ENCODE results near the gene TANC1.

Gene TANC1

DNA sequence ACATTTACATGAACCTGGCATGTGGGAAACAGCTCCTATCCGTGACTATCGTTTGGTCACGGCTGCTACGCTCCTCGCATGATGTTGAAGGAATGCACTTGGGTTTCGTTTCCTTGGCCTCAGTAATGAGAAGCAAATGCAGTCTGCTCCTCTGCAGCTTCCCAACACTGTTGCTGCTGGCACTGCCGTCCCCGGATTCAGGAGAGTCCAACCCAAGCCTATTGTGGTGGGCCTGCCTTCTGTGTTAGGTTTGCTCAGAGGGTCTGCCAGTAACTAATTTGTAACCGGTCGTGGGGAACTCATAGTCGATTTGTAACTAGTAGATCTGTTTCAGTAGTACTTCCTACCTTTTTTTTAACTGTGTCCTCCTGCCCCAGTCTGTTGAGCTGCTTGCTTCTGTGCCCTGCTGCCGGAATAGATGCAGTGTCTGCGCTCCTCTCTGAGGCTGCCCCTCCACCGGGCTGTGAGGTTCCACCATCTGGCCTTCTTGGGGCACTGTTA lies 259.7 kb downstream of the TANC1 start:
- peak in 1 of 10 donors; percentile 27 for DNase-seq
- intact Hi-C loops (cut with DNase I): no loop called here

- intact Hi-C loops (cut with DNase I): no loop called here
- DNase-seq: no peak
These were observed 261.2 kb downstream of the TANC1 start for GRCh38 chr2:159229476-159230144.

DNA sequence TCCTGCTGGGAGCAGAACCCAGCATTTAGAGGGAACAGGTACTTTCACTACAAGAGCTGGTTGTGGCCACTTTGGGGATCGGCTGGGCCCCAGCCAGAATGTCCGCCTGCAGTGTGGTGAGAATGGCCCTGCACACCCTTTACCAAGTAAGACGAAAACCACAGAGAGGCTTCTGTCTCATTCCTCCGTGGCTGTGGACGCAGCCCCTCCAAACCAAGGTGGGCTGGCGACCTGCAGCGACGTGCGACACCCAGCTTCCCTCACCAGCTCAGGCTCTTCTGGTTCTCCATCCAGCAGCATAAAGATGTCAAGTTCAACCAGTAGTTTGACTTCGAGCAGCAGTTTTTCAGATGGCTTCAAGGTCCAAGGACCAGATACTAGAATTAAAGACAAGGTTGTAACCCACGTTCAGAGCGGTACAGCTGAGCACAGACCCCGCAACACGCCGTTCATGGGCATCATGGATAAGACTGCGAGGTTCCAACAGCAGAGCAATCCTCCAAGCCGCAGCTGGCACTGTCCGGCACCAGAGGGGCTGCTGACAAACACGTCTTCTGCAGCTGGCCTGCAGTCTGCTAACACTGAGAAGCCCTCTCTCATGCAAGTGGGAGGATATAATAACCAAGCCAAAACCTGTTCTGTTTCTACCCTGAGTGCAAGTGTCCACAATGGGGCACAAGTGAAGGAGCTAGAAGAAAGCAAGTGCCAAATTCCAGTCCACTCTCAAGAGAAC lies 261.9 kb downstream of the TANC1 start:
- intact Hi-C loops (cut with DNase I): no loop called here
- DNase-seq: peak in 1 of 10 donors; percentile 43

GRCh38 chr2:159232456-159233170 lies 264.2 kb downstream of the TANC1 start:
- DNase-seq: no peak
- intact Hi-C loops (cut with DNase I): no loop called here

DNA sequence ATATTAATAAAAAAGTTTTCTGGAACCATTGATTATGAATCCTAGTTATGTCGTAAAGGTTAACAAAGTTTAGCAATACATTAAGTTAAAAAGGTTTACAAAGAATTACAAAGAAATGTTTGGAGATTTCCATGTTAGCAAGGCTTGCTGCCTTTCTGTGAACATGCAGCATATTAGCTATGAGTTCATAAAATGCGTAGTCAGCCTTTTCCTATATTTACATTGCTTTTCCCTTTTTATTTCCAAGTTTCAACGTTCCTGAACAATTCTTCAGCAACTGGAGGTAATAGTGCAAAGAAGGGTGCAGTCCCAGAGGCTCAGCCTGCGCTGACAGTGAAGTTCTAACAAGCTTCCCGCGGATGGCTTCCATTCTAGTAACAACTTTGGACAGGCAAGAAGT lies 266.4 kb downstream of the TANC1 start:
- no peak for DNase-seq
- intact Hi-C loops (cut with DNase I): no loop called here

- no peak for DNase-seq
- intact Hi-C loops (cut with DNase I): no loop called here
These were observed 275.1 kb downstream of the TANC1 start for GRCh38 chr2:159243529-159243928.

DNA sequence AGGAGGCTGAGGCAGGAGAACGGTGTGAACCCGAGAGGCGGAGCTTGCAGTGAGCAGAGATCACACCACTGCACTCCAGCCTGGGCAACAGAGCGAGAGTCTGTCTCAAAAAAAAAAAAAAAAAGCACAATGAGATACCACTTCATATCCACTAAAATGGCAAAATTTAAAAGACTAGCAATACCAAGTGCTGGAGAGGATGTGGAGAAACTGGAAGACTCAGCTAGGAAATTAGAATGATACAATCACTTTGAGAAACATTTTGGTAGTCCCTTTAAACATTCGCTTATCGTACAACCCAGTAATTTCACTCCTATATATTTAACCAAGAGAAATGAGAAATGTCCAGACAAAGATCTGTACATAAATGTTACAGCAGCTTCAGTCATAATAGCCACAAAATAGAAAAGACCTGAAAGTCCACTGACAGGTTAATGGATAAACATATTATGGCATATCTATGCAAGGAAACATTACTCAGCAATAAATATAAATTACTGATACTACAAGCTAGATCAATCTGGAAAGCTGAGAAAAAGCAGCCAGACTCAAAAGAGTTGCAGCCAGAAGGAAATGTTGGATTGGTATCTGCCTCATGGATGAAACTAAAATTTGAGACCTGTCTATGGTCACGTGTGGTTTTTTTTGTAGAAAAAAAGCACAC lies 278.0 kb downstream of the TANC1 start:
- intact Hi-C loops (cut with DNase I): no loop called here

GRCh38 chr2:159249990-159250715 lies 281.7 kb downstream of the TANC1 start:
- intact Hi-C loops (cut with DNase I): no loop called here
- DNase-seq: peak in 4 of 10 donors; percentile 30 to 86 (median 44)

More for the DNA sequence above, 278.0 kb downstream of the TANC1 start:
- no peak for DNase-seq

DNA sequence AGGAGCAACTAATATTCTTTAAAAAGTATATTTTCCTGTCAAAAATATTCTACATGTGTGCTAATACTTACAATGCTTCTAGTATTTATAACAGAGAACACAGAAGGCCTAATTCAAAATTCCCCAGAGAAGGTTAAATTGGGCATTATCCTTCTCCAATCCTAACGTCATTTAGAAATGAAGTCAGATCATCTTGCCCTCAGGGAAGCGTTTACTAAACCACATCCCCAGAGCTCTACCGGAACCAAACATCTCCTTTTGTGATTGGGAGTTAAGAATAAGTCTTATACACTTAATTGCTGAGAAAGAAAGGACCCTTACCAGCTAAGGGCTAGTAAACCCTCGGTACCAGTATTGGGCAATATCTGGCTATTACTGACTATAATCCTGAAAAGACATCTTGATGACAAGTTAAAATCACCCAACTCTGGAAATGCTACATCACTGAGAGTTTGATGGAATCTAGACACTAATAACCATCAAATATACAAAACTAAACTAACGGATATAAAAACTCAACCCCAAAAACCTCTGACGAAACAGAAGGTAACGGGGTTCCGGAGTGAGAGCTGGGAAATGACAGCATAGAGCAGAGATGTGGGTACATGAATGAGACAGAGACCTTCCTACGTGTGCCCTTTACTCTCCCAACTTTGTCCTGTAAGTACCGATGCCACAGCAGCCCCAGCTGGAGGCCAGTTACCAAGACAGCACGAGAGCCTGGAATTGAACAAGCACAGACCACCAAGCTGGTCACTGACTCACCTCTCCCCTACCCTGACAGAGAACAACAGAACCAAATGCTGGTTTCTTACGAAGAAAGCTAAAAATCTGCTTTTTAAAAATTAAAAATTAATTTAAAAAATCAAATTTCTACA lies 283.1 kb downstream of the TANC1 start:
- intact Hi-C loops (cut with DNase I): no loop called here

GRCh38 chr2:159252905-159253304 lies 284.5 kb downstream of the TANC1 start:
- DNase-seq: no peak
- intact Hi-C loops (cut with DNase I): no loop called here

More for the DNA sequence above, 283.1 kb downstream of the TANC1 start:
- DNase-seq: no peak

DNA sequence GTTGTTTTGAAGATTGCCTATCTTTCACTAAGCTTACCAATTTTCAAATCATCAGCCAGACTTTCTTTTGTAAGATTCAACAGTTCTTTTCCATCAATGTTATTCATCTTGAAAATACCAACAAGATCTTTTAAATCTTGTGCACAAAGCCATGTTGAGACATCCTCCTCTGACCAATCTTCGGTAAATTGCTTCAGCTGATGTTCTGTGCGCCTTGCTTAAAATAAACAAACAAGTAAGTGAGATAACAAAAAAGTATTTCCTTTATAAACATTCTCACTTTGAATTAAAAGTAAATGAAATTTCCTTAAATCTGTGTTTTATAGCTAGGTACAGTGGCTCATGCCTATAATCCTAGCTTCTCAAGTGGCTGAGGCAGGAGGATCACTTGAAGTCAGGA lies 287.7 kb downstream of the TANC1 start:
- no peak for DNase-seq
- intact Hi-C loops (cut with DNase I): no loop called here

- no peak for DNase-seq
These were observed 293.8 kb downstream of the TANC1 start for GRCh38 chr2:159262226-159262625.

GRCh38 chr2:159262904-159263303 lies 294.5 kb downstream of the TANC1 start:
- no peak for DNase-seq
- intact Hi-C loops (cut with DNase I): no loop called here

More at GRCh38 chr2:159262226-159262625, 293.8 kb downstream of the TANC1 start:
- intact Hi-C loops (cut with DNase I): no loop called here

DNA sequence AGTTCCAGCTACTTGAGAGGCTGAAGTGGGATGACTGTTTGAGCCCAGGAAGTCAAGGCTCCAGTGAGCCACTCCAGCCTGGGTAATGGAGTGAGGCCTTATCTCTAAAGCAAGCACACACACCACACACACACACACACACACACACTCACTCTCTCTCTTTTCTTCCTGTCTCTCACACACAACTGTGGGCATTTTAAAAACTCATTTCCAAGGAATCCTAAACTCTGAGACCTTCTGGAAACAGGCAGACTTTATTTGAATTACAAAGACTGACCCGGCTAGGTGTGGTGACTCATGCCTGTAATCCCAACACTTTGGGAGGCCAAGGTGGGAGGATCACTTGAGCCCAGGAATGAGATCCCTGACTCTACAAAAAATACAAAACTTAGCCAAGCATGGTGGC lies 296.7 kb downstream of the TANC1 start:
- intact Hi-C loops (cut with DNase I): no loop called here
- DNase-seq: no peak

GRCh38 chr2:159266554-159266953 lies 298.1 kb downstream of the TANC1 start:
- intact Hi-C loops (cut with DNase I): no loop called here
- no peak for DNase-seq

DNA sequence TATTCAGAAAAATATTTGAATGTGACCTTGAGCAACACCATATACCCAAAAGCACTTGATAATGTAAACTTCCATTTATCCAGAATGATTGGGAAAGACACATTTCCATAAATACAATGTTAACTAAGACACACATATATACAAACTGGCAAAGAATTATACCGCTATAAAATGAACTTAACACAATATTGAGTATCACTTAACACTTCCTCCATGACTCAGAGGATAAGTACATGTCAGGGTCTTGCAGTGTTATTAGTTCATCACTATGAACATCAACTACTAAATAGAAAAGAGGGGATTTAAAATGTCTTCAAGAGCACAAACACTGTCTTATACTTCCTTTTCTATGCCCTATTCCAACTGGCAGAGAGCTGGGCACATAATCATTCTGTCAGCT lies 299.5 kb downstream of the TANC1 start:
- DNase-seq: no peak
- intact Hi-C loops (cut with DNase I): no loop called here

DNA sequence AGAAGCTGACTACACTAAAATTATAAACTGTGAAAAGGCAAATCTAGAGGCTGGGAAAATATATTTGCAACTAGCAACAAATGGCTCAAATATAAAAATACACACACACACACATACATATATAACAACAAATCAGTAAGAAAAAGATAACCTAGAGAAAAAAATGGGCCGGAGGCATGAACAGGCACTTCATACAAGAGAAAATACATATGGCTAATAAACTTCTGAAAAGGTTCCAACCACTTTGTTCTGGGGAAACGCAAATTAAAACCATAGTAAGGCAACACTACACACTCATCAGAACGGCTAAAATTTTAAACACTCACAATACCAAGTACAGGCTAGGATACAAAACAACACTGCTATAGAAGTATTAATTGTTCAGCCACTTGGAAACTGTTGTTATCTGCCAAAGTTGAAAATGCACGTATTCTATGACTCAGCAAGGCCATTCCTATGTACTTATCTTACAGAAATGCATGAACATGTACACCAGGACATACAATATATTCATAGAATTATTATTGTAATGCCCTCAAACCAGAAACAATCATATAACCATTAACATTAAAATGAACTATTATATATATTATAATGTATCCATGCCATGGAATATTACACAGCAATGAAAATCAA lies 302.4 kb downstream of the TANC1 start:
- DNase-seq: no peak
- intact Hi-C loops (cut with DNase I): no loop called here

- intact Hi-C loops (cut with DNase I): no loop called here
- DNase-seq: no peak
These were observed 303.7 kb downstream of the TANC1 start for GRCh38 chr2:159272156-159272555.

GRCh38 chr2:159275111-159275510 lies 306.7 kb downstream of the TANC1 start:
- intact Hi-C loops (cut with DNase I): no loop called here
- DNase-seq: no peak
